ENCODE results near the gene SNX1.
"Not testable (repeated sequence)": the region's sequence is repeated elsewhere in the genome, so short reads cannot be mapped to it uniquely, and the experiment has no call there.

Gene SNX1, protein sequence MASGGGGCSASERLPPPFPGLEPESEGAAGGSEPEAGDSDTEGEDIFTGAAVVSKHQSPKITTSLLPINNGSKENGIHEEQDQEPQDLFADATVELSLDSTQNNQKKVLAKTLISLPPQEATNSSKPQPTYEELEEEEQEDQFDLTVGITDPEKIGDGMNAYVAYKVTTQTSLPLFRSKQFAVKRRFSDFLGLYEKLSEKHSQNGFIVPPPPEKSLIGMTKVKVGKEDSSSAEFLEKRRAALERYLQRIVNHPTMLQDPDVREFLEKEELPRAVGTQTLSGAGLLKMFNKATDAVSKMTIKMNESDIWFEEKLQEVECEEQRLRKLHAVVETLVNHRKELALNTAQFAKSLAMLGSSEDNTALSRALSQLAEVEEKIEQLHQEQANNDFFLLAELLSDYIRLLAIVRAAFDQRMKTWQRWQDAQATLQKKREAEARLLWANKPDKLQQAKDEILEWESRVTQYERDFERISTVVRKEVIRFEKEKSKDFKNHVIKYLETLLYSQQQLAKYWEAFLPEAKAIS

DNA sequence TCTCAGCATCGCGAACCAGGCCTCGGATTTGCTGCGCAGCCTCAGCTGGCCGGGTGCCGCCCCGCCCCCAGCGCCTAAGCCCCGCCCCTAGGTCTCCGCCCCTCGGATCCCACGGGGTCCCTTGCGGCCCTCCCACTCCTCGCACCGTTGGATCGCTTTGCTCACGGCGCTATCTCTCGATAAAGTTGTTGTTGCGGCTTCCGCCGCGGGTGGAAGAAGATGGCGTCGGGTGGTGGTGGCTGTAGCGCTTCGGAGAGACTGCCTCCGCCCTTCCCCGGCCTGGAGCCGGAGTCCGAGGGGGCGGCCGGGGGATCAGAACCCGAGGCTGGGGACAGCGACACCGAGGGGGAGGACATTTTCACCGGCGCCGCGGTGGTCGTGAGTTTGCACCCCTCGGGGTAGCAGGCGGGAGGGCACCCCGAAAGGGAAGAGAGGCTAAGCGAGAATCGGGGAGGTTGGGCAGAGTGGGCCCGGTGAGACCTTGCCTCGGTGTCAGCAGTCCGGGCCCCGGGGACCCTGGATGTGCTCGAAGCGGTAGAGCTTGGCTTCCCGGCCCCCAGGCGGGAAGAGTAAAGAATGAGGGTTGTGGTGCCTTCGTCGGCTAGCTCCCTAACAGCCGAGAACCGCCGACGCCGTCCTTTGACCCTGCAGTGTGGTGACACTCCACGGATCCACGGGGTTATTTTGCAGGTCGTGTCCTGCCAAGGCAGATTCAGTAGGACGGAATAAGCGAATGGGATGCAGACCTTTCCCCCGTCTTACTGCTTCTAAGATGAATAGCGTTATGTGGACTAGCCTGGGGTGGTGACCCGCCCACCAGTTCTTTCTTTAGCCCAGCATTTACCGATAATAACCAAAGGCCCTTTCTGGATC, at the start of gene SNX1:
Gene SNX1 (plus strand): TSS at position 188 of the 873 bp plus-strand sequence. CDS start 32 bp downstream, at position 220.
- DNase-seq: peak; percentile 99

DNA sequence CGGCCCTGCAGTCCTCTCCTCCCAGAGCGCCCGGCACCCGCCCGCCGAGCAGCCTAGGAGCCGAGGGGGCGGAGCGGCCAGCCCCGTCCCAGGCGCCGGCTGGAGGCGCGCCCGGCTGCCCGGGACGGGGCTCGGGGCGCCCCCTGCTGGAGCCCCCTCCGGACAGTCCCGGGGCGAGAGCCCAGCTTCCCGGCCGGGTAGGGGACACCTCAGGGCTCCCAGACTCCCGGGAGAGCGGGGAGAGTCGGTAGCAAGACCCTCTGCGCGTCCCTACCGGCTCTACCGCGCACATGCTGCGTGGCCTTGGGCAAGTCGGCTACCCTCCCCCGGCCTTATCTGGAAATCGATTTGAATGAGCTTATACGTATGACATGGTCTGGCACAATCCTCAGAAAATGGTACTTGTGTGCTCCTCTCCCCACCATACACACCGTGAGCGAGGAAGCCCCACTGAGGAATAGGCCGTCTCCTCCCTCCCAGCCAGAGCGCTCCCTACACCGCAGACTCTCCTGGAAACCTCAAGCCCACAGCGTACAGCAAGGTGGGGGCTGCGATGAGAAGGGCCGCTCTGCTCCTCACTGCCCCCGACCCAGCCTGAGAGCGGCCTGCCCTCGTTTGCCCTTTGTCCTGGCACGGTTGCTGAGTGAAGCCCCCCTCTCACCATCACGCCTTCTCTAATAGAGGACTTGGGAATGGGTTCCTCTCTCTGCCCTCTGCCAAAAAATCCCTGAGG, 49.2 kb upstream of the SNX1 start, which contains the start of gene DAPK2:
Gene DAPK2 (minus strand): TSS at position 65 of the 733 bp plus-strand sequence. CDS start 6,224 bp downstream, outside the sequence.
- peak; percentile 87 for DNase-seq

DNA sequence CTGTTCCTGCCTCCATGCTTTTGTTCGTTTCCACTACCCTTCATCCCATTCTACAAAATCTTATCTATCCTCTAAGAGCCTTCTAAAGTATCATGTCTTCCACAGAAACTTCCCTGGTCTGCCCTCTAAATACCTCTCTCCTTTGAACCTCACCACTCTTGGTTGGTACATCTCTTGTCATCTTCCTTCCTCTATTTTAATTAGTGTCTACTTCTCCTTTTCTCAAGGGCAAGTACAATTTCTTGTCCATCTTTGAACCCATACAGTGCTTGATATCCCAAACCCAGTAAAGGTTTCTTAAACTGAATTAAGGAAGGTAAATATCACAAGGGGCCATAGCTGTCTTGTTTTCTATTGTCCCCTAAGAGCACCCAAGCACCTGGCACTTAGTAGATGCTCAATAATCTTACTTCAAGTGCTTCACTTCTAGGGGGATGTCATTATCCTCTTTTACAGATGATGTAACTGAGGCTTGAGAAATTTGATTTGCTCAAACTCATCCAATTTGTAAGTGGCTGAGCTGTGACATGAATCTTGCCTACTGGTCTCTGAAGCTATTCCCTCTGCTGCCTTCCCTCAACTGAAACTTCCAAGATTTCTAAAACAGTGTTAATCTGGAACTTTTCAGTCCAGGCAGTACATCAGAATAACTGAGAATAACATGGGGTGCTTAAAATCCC, 46.9 kb upstream of the SNX1 start:
- DNase-seq: no peak

DNA sequence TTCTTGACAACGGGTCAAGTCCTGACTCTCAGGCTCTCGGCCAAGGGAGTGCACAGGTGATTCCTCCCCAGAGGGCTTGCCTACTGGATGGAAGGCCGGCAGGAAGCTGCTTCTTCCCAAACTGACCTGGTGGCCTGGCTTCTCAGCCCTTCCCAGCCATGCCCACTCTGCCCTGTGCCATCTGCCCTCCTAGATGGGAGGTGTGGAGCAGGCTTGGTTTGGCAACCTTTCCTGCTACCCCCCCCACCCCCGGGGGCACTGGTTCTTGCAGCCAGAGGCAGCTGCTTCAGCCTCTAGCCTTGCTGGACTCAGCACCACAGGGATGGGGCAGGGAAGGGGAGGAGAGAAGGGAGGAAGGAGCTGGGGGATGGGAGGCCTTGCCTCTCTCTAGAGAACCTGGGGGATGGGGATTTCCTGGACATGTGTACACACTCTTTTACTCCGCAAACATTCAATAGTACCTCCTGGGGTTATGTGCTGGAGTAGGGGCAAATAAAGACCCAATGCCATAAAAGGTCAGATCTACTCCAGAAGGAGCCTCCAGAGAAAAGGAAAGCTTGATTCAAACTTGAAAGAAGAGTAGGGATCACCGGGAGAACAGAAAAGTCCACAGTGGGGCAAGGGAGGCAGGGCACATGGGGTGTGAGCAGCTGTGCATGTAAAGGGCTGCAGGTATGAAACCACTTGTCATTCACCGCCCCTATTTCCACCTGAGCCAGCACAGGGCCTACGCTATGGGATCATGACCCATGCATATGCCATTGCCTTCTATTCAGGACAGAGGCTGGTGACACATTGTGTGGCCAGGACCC, 45.3 kb upstream of the SNX1 start:
- DNase-seq: peak; percentile 55

DNA sequence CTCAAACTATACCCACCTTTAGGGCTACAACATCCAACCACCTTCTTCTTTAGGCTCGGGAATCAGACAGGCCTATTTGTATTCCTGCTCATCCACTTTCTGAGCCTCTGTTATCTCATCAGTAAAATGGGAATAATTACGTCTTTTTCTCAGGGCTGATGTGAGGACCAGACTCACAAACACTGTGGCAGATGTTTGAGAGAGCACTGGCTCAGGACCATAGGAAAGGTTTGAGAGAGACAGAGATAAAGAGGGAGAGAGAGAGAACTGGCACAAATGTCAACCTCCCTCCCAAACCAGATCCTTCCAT, 44.7 kb upstream of the SNX1 start:
- DNase-seq: no peak

DNA sequence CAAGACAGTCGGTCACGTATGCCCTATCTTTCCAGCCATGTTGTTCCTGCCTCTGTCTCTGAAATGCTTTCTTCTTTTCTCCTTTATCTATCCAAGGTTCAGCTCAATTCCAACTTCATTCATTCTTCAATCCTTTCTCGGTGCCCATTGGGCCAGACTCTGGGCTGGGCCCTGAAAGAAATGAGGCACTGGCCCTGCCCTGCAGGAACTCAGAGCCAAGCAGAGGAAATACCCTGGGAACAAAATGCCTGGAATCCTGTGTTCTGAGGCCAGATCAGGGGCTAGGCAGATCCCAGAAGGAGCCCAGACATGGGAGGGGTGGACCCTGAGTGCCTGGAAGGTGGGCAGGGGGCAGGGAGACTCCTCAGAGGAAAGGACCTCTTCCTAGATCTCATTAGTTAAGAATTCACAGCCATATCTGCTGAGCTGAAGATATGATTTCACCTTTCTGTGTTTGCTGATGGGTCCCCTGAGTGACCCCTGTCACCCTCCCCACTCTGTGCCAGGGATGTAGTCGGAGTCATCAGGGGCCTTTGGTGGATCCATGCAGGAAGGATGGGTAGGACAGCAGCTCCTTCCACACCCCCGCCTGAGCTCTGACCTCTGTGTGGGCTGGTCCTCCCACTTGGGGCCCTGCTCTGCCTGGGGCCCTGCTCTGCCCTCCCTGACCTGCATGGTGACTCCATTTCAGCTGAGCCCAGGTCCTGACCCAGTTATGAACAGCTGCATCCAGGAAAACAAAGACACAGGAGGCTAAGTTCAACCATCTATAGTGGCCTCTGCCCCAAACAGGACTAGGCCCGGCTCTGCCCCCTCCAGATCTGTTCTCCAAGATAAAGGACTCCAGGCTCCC, 44.1 kb upstream of the SNX1 start:
- DNase-seq: peak; percentile 50

DNA sequence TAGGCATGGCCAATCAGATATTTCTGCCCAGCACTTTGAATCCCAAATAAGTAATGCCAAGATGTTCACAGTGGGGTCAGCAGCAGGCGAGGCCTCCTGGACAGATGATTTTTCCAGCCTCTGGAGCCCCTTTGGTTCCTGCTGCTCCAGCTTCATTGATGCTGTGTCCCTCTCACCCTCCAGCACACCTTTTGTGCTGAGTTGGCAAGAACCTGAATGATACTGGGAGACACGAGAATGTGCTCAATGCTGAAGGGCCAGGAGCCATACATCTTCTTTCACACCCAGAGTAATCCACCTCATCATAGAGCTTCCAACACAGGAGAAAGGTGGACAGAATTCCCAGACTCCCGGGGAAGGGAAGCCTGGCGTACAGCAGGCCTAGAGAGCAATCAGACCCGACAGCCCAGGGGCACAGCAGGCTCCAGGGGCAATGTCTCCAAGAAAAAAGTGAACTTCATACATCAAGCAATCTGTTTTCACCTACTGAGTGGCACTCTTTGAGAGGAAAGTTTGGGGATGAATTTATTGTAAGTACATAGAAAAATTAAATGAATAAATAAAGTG, 42.8 kb upstream of the SNX1 start:
- peak; percentile 41 for DNase-seq

DNA sequence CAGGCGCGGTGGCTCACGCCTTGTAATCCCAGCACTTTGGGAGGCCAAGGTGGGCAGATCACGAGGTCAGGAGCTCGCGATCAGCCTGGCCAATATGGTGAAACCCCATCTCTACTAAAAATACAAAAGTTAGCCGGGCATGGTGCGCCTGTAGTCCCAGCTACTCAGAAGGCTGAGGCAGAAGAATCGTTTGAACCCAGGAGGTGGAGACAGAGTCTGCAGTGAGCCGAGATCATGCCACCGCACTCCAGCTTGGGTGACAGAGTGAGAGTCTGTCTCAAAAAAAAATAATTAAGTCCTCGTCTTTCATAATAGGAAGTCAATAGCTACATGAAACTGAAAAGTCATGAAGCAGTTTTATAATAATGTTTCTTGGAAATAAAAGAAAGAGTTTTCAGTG, 42.1 kb upstream of the SNX1 start:
- peak; percentile 27 for DNase-seq

DNA sequence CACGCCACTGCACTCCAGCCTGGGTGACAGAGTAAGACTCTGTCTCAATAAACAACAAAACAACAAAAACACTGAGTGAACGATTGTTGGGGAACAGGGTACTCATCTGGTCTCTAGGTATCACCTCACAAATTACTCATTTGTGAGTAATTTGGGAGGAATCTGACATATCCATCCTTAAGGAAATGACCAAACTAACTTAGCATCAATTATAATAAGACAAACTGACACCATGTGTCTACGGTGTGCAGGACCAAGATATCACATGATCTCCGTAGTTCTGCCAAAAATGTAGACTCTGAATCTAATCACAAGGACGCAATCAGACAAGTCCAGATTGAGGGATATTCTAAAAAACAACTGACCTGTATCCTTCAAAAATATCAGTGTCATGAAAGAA, 37.5 kb upstream of the SNX1 start:
- no peak for DNase-seq

DNA sequence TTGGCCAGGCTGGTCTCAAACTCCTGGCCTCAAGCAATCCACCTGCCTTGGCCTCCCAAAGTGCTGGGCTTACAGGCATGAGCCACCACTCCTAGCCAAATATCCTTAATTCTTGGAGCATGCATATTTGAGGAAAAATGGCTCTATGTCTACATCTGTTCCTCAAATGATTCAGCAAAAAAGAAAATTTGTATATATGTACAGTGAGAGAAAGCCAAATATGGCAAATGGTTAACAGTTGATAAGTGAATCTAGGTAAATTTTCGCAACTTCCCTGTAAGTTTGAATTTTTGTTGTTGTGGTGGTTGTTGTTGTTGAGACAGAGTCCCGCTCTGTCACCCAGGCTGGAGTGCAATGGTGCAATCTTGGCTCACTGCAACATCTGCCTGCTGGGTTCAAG, 36.7 kb upstream of the SNX1 start:
- DNase-seq: not testable (repeated sequence)

DNA sequence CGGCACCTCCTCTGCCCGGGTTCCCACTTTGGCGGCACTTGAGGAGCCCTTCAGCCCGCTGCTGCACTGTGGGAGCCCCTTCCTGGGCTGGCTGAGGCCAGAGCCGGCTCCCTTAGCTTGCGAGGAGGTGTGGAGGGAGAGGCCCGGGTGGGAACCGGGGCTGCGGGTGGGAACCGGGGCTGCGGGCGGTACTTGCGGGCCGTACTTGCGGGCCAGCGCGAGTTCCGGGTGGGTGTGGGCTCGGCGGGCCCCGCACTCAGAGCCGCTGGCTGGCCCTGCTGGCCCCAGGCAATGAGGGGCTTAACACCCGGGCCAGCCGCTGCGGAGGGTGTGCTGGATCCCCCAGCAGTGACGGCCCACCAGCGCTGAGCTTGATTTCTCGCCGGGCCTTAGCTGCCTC, 35.1 kb upstream of the SNX1 start:
- no peak for DNase-seq

DNA sequence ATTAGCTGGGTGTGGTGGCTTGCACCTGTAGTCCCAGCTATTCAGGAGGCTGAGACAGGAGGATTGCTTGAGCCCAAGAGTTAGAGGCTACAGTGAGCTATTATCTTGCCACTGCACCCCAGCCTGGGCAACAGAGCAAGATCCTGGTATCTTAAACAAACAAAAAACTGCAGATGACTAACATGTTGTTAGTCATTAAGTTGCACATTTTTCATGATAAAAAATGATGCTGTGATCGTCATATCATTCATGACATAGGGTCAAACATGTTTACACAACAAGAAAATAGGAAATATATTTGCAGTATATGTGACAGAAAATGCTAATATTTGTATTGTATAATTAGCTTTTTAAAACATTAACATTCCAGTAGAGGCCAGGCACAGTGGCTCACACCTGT, 29.3 kb upstream of the SNX1 start:
- DNase-seq: no peak

DNA sequence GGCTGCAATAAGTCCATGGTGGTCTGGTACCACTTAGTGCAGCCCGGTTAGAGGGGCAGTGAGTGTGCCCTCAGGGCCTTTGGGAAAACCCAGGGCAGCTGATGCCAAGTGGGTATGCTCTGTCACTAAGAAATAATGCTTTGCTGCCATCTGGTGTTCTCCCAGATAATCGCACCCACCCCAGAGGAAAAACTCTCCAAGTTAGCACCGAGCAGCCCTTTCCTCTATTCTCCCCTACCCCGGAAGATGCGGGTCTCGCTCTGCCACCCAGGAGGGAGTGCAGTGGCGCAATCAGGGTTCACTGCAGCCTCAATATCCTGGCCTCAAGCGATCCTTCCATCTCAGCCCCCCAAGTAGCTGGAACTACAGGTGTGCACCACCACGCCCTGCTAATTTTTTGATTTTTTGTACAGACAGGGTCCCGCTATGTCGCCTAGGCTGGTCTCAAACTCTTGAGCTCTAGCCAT, 28.2 kb upstream of the SNX1 start:
- DNase-seq: peak; percentile 84

DNA sequence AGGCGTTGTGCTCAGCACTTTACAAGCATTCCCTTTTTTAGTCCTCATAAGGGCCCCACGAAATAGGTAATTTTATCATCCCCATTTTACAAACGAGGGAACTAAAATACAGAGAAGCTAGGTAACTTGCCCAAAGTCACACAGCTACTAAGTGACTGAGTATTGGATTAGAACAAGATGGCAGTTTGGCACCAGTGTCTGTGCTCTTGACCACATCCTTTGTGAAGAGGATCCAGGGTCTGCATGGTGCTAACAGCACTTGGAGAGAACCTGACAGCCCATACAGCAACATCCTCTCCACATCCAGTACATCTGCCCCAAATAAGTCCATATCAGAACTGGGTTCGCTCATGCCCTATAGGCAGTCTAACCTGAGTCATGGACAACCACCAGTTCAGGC, 27.6 kb upstream of the SNX1 start:
- no peak for DNase-seq

DNA sequence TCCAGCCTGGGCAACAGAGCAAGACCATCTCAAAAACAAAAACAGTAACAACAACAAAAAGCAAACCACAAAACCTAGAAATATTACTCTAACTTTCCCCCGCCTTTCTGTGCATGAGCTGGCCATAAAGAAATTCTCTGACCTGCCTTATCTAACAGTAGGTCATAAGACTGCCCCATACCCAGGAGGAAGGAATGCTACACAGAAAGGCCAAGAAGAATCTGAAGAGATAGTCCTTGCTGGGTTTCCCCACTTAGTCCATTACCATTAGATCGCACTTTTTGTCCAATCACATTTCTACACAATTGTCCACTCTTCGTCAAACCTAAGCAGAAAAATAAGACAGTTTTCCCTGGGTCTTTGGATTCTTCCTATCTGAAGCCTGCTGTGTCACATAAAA, 25.7 kb upstream of the SNX1 start:
- no peak for DNase-seq

DNA sequence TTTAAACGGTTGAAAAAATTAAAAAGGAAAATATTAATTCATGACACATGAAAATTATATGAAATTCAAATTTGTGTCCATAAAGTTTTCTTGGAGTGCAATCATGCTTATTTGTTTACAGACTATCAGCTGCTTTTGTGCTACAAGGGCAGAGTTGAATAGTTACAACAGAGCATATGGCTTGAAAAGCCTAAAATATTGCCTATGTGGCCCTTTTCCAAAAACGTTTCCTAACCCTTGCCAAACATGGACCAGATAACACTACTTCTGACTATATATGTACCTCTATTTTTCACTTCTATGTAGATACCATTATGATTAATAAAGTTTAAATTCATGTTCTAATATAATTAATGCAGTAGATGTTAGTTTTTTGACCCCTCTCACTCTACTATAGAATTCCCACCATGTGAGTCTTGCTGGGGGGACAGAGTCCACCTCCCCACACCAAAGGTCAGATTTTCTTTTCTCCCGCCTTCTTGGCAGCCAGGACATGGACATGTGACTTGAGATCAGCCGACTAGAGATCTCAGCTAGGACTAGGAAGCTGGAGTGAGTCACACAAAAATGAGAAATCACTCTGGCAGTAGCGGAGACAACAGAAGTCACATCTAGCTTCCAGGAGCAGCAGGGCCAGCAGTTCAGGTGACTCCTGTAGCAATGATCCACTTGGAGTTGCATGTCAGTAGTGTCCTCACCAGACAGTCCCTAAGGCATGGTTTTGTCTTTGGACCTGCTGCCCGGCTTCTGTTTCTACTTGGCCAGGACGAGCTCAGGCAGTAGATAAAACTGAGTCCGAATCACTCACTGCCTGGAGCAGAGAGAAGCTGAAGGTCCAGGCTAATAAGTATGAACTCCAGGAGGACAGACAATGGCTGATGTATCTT, 24.6 kb upstream of the SNX1 start:
- DNase-seq: no peak

DNA sequence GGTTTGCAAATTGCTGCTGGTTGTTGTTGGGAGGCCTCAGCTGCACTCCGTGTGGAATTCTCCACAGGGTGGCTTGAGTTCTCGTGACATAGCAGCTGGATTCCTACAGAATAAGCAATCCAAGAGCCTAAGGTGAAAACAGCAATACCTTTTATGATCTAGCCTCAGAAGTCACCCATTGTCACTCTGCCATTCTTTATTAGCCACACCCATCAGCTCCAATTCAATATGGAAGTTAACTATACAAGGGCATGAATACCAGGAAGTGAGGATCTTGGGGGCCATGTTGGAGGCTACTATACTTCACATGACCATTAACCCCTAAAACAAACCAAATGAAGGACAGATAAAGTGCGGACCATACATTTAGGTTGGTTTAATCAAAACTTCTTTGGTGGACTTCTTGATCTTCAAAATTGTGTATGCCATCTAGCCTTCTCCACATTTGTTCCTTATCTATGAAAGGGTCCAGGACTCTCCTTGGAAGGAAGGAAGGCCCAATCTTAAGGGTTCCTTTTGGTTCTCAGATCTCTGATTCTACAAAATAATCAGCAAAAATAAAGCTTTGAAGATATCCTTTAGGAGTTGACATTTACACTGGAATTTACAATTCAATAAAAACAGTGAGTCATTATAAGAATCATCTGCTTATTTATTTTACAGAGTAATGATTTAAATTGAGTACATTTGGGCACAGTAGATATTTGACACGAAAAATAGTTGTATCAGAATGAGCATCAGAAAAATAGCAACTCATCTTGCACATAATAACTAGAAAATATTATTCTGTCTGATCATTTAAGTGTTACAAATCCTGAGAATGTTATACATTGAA, 23.6 kb upstream of the SNX1 start:
- no peak for DNase-seq

DNA sequence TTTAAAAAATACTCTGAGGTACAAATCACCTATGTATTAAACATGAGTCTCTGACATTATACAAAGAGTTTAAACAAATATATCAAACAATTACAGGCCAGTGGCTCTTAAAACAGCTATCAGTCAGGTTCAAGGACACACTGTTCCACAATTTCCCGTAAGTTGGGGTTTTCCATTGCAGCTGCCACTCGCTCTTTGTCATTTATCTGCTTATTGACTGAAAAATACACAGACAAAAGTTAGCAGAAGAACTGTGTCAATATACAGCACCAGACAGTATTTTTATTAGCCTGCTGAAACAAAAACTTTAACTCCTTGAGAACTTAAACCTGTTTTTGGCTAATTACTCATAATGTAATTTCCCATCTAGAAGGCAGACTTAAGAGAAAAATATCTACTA, 23.0 kb upstream of the SNX1 start:
- no peak for DNase-seq

Data from activated effector memory CD4-positive, alpha-beta T cell treated with anti-CD3 and anti-CD28 coated beads, Interleukin-2, amount 50 U/mL, for 16 hours (primary cell).